HL-60/S4 (cell line): ENCODE results near the gene IPO13.

ENCODE experiments used
- in situ Hi-C: fragments of 300-500 bp; cut with MboI; formaldehyde crosslinking; loops from 2 replicates; pipeline ENCODE4 v1.14.3; 2022; ENCODE audit warnings: low sequenced_read_pairs

The IPO13 gene, protein sequence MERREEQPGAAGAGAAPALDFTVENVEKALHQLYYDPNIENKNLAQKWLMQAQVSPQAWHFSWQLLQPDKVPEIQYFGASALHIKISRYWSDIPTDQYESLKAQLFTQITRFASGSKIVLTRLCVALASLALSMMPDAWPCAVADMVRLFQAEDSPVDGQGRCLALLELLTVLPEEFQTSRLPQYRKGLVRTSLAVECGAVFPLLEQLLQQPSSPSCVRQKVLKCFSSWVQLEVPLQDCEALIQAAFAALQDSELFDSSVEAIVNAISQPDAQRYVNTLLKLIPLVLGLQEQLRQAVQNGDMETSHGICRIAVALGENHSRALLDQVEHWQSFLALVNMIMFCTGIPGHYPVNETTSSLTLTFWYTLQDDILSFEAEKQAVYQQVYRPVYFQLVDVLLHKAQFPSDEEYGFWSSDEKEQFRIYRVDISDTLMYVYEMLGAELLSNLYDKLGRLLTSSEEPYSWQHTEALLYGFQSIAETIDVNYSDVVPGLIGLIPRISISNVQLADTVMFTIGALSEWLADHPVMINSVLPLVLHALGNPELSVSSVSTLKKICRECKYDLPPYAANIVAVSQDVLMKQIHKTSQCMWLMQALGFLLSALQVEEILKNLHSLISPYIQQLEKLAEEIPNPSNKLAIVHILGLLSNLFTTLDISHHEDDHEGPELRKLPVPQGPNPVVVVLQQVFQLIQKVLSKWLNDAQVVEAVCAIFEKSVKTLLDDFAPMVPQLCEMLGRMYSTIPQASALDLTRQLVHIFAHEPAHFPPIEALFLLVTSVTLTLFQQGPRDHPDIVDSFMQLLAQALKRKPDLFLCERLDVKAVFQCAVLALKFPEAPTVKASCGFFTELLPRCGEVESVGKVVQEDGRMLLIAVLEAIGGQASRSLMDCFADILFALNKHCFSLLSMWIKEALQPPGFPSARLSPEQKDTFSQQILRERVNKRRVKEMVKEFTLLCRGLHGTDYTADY

DNA sequence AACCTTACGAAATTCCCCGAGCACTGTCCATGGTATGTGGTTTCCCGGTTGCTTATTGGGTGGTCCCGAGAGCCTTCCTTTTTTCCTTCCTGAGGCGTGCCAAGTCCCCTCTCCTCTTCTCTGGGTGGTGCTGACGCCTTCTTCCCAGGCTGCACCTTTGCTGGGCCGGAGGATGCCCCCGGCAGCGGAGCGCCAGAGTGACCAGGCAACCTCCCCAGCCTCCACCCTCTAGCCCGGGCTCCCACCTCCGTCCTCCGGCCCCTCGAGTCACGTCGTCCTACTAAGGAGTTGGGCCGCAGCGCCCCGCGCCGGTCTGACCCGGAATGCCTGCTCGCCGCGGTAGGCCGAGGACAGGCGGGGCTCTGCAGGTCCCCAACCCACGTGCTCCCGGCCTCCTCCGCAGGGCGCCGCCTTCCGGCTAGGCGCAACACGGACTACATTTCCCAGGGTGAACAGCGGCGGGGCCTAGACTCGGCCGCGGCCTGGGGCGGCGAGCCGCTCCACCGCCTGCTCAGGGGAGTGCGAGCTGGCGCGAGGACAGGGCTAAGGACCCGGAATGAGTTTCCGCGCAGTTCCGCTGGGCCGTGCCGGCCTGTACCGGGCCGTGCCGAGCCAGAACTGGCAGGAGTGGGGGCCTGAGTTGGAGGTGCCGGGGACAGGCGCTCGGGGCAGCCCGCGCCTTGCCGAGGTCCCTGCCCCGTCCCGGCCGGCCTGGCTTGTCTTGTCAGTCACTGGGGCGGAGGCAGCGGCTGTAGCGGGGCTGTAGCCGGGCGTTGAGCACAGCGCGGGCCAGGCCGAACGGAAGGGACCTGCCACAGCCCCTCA lies at the start of gene IPO13:
Gene IPO13, plus strand, starts transcription at position 715 of the 825 bp plus-strand sequence. CDS start 651 bp downstream, outside the sequence.
- in situ Hi-C loops, result loop anchor here (25.0 kb wide), 2 partner anchors 409 to 709 kb away; partner anchors contain the start of gene PTPRF

DNA sequence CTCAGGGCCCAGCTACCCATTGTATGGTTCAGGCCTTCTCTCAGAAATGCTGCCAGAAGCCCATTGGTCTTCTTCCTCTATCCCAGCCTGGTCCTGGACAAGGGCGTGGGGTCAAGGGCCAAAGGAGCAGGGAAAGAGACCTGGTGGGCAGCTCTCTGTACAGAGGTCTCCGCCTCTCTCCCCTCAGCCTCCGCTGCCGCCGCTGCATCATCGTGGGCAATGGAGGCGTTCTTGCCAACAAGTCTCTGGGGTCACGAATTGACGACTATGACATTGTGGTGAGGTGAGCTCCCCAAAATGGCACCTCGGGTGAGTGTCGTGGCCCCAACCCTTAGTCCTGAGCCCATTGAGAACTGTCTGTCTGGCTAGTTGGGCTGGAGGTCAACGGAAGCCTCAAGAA lies 47.8 kb upstream of the IPO13 start:
- in situ Hi-C loops, result no loop called here

DNA sequence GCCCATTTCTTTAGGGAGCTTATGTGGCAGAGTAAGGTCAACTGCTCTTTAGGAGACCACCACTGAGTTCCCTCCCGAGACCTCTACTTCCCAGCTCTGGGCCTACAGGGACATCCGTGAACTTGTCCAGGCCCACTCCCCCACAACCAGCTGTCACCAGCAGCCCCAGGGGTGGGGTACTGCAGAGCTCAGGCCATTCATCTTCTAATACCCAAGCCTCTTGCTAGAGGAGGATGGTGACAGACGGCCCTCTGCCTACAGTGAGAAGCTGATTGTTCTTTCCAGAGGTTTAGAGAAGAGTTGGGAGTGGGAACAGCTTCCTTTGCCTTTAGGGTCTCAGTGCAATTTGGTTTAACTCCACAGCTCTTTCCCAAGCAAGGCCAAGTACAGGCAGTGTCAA lies 46.4 kb upstream of the IPO13 start:
- in situ Hi-C loops, result no loop called here

DNA sequence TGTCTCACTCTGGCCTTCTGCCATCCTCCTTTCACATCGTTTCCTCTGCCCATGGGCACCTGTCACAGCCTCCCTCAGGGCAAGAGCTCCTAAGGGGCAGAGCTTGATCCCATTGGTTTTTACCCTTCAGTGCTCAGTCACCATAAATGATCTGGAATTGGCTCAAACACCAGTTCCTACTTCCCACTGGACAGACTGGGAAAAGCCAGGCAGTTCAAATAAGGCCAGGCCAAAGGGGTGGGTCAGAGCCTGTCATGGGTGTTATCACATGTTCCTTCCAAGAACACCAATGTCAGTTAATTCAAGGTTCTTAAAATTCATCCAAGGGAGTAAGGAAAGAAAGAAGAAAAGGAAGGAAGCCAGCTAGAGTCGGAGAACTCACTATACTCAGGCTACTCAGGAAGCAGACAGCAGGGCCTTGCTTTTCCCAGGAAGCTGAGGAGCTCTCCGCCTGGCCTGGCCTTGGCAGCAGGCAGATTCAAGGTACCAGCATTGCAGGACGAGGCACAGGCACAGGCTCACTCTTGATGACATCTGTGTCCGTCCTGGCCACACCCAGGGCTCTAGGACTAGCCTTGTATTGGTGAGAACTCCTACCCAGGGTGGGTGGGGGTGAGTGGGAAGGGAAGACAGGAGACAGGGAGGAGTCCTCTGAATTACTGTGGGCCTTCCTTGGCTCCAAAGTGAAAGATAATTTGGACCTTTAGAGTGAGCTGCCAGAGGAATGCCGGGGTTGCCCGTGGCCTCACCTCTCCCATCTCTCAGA lies 45.4 kb upstream of the IPO13 start:
- in situ Hi-C loops, result no loop called here

DNA sequence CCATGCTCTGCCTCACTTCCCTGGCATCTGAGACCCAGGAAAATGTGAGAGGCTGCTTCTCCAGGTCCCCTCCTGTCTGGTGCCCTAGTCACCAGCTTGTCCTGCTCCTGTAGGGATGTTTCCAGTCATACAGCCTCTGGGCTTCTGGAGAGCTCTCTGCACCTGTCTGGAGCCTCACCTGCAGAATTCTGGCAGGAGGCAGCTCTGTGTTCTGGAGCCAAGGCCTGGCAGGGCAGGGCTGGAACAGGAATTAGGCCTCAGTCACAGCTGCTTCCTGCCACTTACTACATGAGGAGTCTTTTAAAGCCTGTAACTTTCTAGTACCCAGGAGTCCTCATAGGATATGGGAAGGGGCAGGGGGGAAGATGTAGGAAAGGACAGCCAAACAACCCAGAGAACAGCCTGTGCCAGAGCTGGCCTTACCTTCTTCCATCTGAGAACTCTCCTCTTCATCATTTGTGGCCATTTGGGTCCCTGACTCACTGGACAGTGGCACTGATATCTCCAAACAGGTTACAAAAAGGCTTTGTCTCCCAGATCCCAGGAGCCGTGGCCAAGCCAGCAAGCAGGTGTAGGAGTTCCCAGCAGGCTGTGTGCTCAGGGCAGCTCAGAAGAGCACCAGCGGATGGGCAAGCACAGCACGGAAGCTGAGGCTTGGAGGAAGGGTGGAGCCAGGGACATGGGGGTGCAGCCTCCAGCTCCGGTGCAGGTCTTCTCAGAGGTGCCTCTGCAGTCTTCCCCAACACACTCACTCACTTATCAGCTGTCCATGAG lies 44.5 kb upstream of the IPO13 start:
- in situ Hi-C loops, result no loop called here

DNA sequence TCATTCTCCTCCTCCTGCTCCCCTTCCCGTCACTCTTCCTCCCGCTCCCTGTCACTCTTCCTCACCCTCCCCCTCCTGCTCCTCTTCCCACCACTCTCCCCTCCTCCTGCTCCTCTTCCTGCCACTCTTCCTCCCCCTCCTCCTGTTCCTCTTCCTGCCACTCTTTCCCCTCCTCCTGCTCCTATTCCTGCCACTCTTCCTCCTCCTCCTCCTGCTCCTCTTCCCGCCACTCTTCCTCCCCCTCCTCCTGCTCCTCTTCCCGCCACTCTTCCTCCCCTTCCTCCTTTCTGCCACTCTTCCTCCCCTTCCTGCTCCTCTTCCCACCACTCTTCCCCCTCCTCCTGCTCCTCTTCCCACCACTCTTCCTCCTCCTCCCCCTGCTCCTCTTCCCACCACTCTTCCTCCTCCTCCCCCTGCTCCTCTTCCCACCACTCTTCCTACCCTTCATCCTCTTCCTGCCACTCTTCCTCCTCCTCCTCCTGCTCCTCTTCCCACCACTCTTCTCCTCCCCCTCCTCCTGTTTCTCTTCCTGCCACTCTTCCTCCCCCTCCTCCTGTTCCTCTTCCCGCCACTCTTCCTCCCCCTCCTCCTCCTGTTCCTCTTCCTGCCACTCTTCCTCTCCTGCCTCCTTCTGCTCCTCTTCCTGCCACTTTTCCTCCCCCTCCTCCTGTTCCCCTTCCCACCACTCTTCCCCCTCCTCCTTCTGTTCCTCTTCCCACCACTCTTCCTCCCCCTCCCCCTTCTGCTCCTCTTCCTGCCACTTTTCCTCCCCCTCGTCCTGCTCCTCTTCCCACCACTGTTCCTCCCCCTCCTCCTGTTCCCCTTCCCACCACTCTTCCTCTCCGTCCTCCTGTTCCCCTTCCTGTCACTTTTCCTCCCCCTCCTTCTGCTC lies 41.8 kb upstream of the IPO13 start:
- in situ Hi-C loops, result no loop called here

DNA sequence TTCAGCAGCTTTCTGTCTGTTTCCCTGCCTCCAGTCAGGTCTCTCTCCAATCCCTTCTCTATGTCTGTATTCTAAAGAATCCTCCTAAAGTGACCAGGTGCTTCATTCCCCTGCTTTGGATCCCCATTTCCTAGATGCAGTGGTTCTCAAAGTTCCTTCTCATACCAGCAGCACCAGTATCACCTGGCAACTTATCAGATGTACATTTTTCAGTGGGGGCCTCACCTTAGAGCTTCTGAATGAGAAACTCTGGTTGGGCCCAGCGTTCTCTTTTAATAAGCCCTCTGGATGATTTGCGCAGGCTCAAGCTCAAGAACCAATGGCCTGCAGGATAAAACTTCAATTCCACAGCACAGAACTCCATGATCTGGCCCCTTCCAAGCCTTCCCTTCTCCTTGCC lies 38.5 kb upstream of the IPO13 start:
- in situ Hi-C loops, result no loop called here

DNA sequence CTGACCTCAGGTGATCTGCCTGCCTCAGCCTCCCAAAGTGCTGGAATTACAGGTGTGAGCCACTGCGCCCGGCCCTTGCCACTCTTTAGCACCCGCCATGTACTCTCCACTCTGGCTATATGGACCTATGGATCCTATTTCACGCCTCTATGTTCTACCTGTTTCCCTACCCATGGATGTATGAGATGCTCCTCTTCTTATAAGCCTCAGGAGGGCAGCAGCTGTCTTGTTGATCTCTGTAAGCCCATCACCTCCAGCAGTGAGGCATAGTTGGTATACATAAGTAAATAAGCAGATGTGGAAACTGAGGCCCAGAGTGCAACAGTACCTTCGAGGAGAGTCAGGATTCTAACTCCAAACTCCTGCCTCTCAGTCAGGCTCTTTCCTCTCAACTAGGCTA lies 37.9 kb upstream of the IPO13 start:
- in situ Hi-C loops, result no loop called here

DNA sequence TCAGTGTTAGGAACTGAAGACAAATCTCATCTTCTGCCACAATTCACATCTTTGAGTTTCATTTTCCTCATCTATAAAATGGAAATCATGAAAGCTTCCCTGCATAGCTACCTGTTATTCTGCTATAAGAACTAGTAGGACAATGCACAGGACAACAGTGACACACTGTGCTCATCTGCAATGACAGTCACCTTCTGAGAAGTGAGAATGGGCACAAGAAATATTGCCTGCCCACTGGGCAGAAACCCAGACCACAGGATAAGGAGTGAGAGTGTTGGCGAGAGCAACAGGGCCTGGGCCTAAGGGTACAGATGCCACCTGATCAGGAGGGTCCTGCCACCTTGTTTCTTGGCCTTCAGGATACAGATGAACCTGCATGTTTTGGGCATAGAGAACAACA lies 36.4 kb upstream of the IPO13 start:
- in situ Hi-C loops, result no loop called here

DNA sequence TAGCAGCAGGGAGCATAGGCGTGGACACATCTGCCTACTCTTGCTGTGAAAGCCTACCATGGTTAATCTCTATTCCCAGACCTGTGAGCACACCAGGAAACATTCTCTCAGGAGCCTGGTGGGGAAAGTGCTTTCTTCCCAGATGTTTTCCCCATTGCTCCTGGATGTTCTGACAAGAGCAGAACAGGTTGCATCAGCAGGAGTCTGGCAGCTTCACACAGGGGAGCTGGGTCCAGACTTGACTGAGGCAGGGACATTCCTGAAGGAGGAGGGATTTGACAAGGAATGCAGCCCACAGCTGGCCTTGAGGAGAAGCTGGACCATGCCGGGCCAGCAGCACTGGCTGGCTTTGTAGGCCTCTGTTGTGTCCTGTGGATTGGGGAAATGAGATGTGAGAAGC lies 34.1 kb upstream of the IPO13 start:
- in situ Hi-C loops, result no loop called here

DNA sequence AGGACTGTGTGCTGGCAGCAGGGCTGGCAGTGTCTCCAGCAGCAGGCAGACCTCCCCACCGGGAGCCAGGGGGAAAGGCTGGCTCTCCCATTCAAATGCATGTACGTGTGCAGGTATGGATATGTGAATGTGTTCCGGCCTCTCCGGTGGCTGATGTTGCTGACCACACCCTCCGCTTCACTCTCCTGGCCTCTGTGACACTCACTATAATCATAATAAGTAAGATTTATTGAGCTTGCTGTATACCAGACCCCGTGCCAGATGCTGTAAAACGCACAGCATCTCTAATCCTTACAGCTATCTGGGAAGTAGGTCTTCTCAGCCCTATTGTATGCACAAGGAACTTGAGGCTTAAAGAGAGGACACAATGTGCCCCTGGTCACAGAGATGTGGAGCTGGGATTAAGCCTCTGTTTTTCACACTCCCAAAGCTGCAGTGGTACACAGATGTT lies 33.7 kb upstream of the IPO13 start:
- in situ Hi-C loops, result no loop called here

DNA sequence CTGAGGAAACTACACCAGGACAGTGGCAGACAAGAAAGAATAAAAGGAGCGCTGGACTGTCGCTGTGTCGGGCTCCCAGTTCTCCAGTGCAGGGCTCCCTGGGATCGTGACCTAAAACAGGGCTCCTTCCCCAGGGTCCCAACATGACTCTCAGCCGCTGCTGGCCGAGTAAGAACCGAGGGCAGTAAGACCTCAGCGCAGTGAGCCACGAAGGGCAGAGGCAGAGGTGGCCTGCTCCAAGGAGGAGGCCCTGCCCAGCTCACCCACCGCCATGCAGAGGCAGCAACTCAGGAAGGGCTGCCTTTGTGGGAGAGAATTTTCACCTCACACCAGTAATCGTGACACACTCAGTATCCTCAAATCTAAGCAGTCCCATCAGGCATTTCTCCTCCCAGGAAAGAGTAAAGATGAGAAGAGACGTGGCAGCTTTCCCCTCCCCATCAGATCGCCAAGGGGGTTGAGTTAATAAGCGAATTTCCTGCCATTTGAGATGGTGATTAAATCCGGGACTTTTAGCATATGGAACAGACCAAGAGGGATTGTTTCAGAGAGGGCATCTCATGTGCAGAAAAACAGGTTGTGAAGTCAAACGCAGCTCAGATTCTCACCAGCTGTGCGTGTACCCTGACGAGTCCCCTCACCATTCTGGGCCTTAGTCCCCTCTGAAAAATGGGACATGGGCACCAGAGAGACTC lies 32.9 kb upstream of the IPO13 start:
- in situ Hi-C loops, result no loop called here

DNA sequence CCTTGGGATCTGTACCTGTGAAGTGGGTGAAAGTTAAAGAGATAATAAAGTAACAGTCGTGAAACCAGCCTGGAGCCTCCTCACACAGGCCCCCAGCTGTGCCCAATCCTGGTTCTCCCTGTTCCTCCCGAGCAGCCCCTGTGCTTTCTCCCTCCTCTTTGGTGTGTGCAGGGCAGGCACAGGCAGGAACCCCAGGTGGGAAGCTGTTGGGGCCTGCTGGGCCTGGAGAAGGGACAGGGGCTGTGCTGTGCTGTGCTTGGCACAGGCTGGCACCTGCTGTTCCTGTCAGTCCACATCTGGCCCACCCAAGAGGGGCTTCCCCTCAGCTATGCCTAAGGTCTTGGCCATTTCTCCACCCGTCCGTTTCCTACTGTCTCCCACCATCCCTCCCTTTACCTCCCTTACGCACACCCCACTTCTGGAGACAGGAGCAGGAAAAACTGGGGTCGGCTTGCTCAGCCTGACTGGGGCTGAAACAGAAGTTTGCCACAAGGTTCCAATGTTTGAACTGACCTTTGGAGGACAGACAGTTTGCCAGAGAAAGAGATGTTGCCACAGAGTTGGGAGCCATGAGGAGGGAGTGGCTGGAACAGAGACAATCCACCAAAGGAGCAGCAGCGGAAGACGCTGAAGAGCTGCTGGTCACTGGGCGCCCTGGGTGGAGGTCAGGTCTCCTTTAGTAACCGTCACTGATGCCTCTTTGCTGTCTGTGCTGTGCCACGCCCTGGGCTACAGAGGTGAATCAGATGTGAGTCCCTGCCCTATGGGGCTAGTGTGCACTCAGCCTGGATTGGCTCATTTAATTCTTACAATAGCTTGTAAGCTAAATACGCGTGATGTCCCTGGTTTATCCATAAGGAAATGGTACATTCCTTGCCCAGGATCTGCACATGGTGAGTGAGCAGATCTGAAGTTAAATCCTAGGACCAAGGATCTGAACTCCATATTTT lies 31.9 kb upstream of the IPO13 start:
- in situ Hi-C loops, result no loop called here

DNA sequence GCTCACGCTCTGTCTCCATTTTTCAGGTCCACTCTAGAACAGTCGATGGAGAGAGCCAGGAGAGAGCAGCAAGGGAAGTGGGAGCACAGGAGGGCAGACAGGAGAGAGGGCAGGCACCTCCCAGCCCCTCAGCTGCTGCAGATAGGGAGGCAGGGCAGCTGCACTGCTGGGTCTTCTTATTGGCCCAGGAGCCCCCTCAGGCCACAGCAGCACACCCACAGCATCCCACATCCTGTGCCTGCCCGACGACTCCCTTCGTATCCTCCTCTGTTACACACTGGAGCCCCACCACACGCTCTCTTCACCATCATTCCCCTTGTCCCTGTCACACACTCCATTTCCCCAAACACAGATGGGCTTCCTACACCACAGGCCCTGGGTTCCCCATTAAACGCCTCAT lies 26.8 kb upstream of the IPO13 start:
- in situ Hi-C loops, result no loop called here

DNA sequence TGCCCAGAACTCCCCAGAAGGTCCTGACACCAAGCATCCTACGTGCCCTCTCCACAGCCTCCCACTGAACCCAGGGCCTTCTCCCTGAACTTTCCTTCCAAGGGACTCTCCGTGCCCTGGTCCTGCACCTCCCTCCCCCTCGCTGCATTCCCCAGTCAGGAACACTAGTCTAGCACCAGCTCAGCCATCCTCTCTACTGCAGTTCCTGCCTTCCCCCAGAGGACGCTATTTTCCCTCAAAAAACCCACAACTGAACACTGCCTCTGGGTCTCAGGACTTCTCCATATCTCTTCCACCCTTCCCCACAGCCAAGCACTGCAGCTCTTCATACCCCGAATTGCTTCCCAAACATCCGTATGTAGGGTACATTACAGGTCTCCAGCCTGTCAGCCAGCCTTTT lies 25.7 kb upstream of the IPO13 start:
- in situ Hi-C loops, result no loop called here

DNA sequence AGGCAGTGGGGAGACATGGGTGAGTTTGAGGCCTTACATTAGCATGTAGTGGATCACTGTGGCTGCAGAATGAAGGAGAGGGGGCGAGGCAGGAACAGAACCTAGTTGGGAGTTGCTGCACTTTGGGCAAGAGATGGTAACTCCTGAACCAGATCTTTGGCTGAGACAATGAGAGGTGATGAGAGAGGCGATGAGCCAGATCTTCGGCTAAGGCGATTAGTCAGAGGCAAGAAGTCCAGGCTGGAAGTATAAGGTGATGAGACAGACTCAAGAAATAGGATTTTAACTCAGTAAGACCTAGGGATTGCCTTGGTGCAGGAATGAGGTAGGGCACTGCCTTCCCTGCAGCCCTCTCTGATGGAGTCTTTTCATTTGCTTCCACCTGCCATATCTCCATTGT lies 22.2 kb upstream of the IPO13 start:
- in situ Hi-C loops, result no loop called here

DNA sequence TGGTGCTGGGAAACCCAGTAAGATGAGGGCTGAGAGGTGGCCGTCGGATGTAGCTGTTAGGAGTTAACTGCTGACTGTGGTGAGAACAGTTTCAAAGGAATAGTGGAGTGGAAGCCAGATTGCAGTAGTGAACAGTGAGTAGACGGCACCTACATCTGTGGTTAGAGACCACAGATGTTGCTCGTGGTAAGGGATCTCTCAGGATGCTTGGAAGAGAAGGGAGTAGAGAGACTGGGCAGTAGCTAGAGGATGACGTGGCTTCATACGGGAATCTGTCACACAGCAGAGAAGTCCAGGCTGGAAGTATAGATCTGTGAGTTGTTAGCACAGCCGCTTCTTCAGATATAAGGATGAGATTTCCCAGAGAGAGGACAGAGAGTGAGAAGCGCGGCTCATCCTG lies 20.9 kb upstream of the IPO13 start:
- in situ Hi-C loops, result loop anchor here (25.0 kb wide), 2 partner anchors 389 to 689 kb away; partner anchors contain the start of gene PTPRF
